ENCODE measurements around the gene VKORC1L1.
"Not testable (repeated sequence)": the region's sequence is repeated elsewhere in the genome, so short reads cannot be mapped to it uniquely, and the experiment has no call there.

- TF ChIP-seq, protein P1, sequence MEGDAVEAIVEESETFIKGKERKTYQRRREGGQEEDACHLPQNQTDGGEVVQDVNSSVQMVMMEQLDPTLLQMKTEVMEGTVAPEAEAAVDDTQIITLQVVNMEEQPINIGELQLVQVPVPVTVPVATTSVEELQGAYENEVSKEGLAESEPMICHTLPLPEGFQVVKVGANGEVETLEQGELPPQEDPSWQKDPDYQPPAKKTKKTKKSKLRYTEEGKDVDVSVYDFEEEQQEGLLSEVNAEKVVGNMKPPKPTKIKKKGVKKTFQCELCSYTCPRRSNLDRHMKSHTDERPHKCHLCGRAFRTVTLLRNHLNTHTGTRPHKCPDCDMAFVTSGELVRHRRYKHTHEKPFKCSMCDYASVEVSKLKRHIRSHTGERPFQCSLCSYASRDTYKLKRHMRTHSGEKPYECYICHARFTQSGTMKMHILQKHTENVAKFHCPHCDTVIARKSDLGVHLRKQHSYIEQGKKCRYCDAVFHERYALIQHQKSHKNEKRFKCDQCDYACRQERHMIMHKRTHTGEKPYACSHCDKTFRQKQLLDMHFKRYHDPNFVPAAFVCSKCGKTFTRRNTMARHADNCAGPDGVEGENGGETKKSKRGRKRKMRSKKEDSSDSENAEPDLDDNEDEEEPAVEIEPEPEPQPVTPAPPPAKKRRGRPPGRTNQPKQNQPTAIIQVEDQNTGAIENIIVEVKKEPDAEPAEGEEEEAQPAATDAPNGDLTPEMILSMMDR (IDR thresholded peaks at IDR 0.05; ENCODE audit: low read length): not testable (repeated sequence)
- not testable (repeated sequence) for TF ChIP-seq EZH2 (IDR thresholded peaks at IDR 0.05; ENCODE audit: borderline replicate concordance, low read length)
Measured at GRCh38 chr7:65853426-65853825, 19.4 kb upstream of the VKORC1L1 start.
